KMS-11 (cell line): ENCODE results near the gene ZDHHC9.

Source experiments
- H2AFZ ChIP-seq: fragments of 200-600 bp; sonication (generic); 2 replicates; pipeline ENCODE4 v1.6.1; 2016; ENCODE audit warnings: antibody characterized with exemption, mixed run types, low read depth
- H3K27ac ChIP-seq: fragments of 200-600 bp; sonication (generic); 2 replicates; pipeline ENCODE4 v1.6.1; 2016; ENCODE audit warnings: mild to moderate bottlenecking, mixed run types
- H3K27me3 ChIP-seq: fragments of 200-600 bp; sonication (generic); 2 replicates; pipeline ENCODE4 v1.6.1; 2017; ENCODE audit warnings: mild to moderate bottlenecking, low read depth, mixed run types, moderate library complexity; ENCODE audit not compliant: insufficient read depth
- H3K36me3 ChIP-seq: fragments of 200-600 bp; sonication (generic); 2 replicates; pipeline ENCODE4 v1.6.1; 2017; ENCODE audit warnings: mild to moderate bottlenecking, mixed run types; ENCODE audit not compliant: insufficient read depth
- H3K4me1 ChIP-seq: fragments of 200-600 bp; sonication (generic); 2 replicates; pipeline ENCODE4 v1.6.1; 2016; ENCODE audit warnings: mild to moderate bottlenecking, low read depth, mixed run types; ENCODE audit not compliant: poor library complexity, severe bottlenecking
- H3K4me2 ChIP-seq: fragments of 200-600 bp; sonication (generic); 2 replicates; pipeline ENCODE4 v1.7.0; 2016; ENCODE audit warnings: mild to moderate bottlenecking, mixed run types
- H3K4me3 ChIP-seq: fragments of 200-600 bp; sonication (generic); IDR thresholded peaks from 2 replicates; pipeline ENCODE4 v1.6.1; 2017; ENCODE audit warnings: low read depth, low read length, mixed read lengths; ENCODE audit not compliant: insufficient read depth
- H3K79me2 ChIP-seq: fragments of 200-600 bp; sonication (generic); 2 replicates; pipeline ENCODE4 v1.6.1; 2016; ENCODE audit warnings: low read depth, mixed run types; ENCODE audit not compliant: insufficient read depth
- H3K9ac ChIP-seq: fragments of 200-600 bp; sonication (generic); 2 replicates; pipeline ENCODE4 v1.6.1; 2016; ENCODE audit warnings: mild to moderate bottlenecking, mixed run types
- H4K20me1 ChIP-seq: fragments of 200-600 bp; sonication (generic); 2 replicates; pipeline ENCODE4 v1.6.1; 2016; ENCODE audit warnings: mild to moderate bottlenecking, mixed run types; ENCODE audit not compliant: insufficient read depth
- TF ChIP-seq, protein P1 (sequence below): fragments of 200-600 bp; sonication (generic); conservative IDR thresholded peaks from 2 replicates; pipeline ENCODE4 v1.6.1; 2017; ENCODE audit warnings: low read depth, mild to moderate bottlenecking, antibody characterized with exemption, low read length, moderate library complexity, mixed read lengths

The ZDHHC9 gene

DNA sequence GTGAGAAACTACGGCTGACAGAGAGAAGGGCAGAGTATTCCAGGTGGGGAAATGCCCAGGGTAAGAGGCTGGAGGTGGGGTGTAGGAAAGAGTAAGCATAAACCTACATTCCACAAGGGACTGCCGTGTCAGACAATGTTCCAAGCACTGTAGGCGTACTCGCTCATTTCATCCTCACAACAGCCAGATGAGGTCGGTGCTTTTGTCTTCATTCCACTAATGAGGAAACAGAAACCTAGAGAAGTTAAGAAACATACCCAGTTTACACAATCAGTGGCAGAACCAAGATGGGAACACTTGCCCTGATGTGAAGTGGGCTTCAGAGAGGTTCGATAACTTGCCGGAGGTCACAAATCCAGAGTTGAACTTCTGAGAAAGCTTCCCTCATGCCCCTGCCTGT, 59.3 kb downstream of the ZDHHC9 start:
- Histone ChIP-seq H3K27me3 (no peaks in the 10 kb centered on the region), H4K20me1 (no peaks in the 10 kb centered on the region), H2AFZ (no peak overlapping the region), H3K27ac (no peak overlapping the region), H3K4me3 (no peak overlapping the region), H3K9ac (no peak overlapping the region), H3K4me1 (peaks cover 10% of the 10 kb centered on the region), H3K36me3 (no peaks in the 10 kb centered on the region), H3K4me2 (no peak overlapping the region), H3K79me2 (no peaks in the 10 kb centered on the region)
- TF ChIP-seq, protein P1, sequence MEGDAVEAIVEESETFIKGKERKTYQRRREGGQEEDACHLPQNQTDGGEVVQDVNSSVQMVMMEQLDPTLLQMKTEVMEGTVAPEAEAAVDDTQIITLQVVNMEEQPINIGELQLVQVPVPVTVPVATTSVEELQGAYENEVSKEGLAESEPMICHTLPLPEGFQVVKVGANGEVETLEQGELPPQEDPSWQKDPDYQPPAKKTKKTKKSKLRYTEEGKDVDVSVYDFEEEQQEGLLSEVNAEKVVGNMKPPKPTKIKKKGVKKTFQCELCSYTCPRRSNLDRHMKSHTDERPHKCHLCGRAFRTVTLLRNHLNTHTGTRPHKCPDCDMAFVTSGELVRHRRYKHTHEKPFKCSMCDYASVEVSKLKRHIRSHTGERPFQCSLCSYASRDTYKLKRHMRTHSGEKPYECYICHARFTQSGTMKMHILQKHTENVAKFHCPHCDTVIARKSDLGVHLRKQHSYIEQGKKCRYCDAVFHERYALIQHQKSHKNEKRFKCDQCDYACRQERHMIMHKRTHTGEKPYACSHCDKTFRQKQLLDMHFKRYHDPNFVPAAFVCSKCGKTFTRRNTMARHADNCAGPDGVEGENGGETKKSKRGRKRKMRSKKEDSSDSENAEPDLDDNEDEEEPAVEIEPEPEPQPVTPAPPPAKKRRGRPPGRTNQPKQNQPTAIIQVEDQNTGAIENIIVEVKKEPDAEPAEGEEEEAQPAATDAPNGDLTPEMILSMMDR, result no peak

- Histone ChIP-seq H3K27ac (no peak overlapping the region), H3K4me2 (no peak overlapping the region), H3K4me3 (no peak overlapping the region), H3K9ac (no peak overlapping the region), H3K79me2 (no peaks in the 10 kb centered on the region), H3K36me3 (no peaks in the 10 kb centered on the region), H4K20me1 (no peaks in the 10 kb centered on the region), H3K27me3 (no peaks in the 10 kb centered on the region), H3K4me1 (peaks cover 10% of the 10 kb centered on the region), H2AFZ (no peak overlapping the region)
- TF ChIP-seq, protein P1, result no peak
Measured at GRCh38 chrX:129783291-129783713, 60.4 kb downstream of the ZDHHC9 start.

DNA sequence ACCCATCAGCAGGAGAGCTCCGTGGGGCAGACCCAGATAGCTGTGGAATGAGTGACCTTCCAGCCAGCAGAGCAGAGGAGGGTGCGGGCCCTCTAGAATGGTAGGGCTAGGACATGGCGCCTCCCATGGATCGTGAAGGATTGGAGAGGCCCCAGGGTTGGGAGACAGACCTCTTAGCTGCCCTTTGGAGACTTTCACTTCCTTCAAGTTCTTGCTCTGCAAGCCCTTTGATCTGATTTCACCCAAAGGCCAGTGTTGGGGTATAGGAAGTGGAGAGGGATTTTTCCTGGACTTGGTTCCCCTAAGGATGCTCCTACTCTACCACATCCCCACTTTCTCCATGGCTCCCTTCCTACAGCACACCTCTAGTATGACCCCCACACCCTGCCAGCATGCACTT, 61.0 kb downstream of the ZDHHC9 start:
- no peak overlapping the region for H3K9ac ChIP-seq
- H3K4me1 ChIP-seq, result peaks cover 10% of the 10 kb centered on the region
- H3K4me2 ChIP-seq, result no peak overlapping the region
- TF ChIP-seq, protein P1, result no peak
- H3K4me3 ChIP-seq, result no peak overlapping the region
- no peaks in the 10 kb centered on the region for H3K36me3 ChIP-seq
- no peak overlapping the region for H3K27ac ChIP-seq
- no peaks in the 10 kb centered on the region for H3K79me2 ChIP-seq
- H4K20me1 ChIP-seq, result no peaks in the 10 kb centered on the region
- H3K27me3 ChIP-seq, result no peaks in the 10 kb centered on the region
- no peak overlapping the region for H2AFZ ChIP-seq

- Histone ChIP-seq H3K9ac (no peak overlapping the region), H3K4me2 (no peak overlapping the region), H3K4me1 (peaks cover 10% of the 10 kb centered on the region)
Measured at GRCh38 chrX:129781680-129782495, 61.8 kb downstream of the ZDHHC9 start.

More at GRCh38 chrX:129781680-129782495, 61.8 kb downstream of the ZDHHC9 start:
- TF ChIP-seq, protein P1, result no peak
- Histone ChIP-seq H3K79me2 (no peaks in the 10 kb centered on the region), H2AFZ (no peak overlapping the region), H3K36me3 (no peaks in the 10 kb centered on the region), H3K27me3 (no peaks in the 10 kb centered on the region), H3K27ac (no peak overlapping the region), H4K20me1 (no peaks in the 10 kb centered on the region), H3K4me3 (no peak overlapping the region)
